B cell (primary cell): Measurements from ENCODE around the gene PBXIP1. TPM values are rescaled to one million over a fixed set of nuclear protein-coding genes. Genes with fewer than 3 reads are reported as not detected.

Experiments used
- ATAC-seq: fragments of 200-7000 bp; cut with Tn5 transposase; one replicate; pipeline ENCODE4 v1.10.0; 2021; ENCODE audit warnings: low read depth, mild to moderate bottlenecking, moderate number of reproducible peaks, moderate library complexity
- CTCF ChIA-PET: fragments of 350-600 bp; sonication (Branson Sonifier 250); formaldehyde crosslinking; loops from one replicate; lab custom pipeline; 2021; ENCODE audit warnings: antibody characterized with exemption, inconsistent platforms; lab: Charles Lee
- POLR2A ChIA-PET: fragments of 350-600 bp; sonication (Branson Sonifier 250); formaldehyde crosslinking; loops from one replicate; lab custom pipeline; 2021; ENCODE audit warnings: antibody characterized with exemption; lab: Charles Lee
- DNase-seq: peaks from one replicate; pipeline ENCODE4 v3.0.0; 2013
- H2AFZ ChIP-seq: 2 replicates; pipeline ENCODE4 v1.6.1; 2012; ENCODE audit warnings: mild to moderate bottlenecking, low read depth, low read length; ENCODE audit not compliant: insufficient read depth, poor library complexity, severe bottlenecking
- H3K27ac ChIP-seq, 2 donors: 1 replicate in 1 of 2; 2 replicates in 1 of 2; pipeline ENCODE4 v1.5.1; 2012 to 2013; ENCODE audit warnings: low read length in 2 of 2, mild to moderate bottlenecking in 2 of 2, moderate library complexity in 1 of 2
- H3K27me3 ChIP-seq, 4 experiments: fragments of 200-600 bp in 1 of 4; sonication (generic) in 1 of 4; replicated peaks in 1 of 4; 1 replicate in 2 of 4; 2 replicates in 2 of 4; pipeline versions ENCODE4 v1.6.1 to v1.7.0; 2013 to 2016; ENCODE audit warnings: low read length in 3 of 4, mild to moderate bottlenecking in 2 of 4, mixed read lengths in 1 of 4, moderate library complexity in 1 of 4; ENCODE audit not compliant: insufficient read depth in 4 of 4, control insufficient read depth in 3 of 4; ENCODE audit errors: control extremely low read depth in 1 of 4
- H3K36me3 ChIP-seq, 2 experiments: replicated peaks in 1 of 2; 1 replicate in 1 of 2; 2 replicates in 1 of 2; pipeline versions ENCODE4 v1.6.1 to v1.7.1; 2013; ENCODE audit warnings: low read length in 1 of 2; ENCODE audit not compliant: insufficient read depth in 2 of 2, control insufficient read depth in 1 of 2; ENCODE audit errors: control extremely low read depth in 1 of 2, extremely low read depth in 1 of 2
- H3K4me1 ChIP-seq, 2 donors: fragments of 200-600 bp in 1 of 2; sonication (generic) in 1 of 2; 1 replicate in 1 of 2; 2 replicates in 1 of 2; pipeline versions ENCODE4 v1.5.1 to v1.6.1; 2013 to 2017; ENCODE audit warnings: low read length in 2 of 2; ENCODE audit not compliant: control insufficient read depth in 2 of 2, insufficient read depth in 2 of 2
- H3K4me2 ChIP-seq: replicated peaks from 2 replicates; pipeline ENCODE3; 2012; ENCODE audit warnings: mild to moderate bottlenecking, low read depth, low read length; ENCODE audit not compliant: poor library complexity, severe bottlenecking
- H3K4me3 ChIP-seq, 5 experiments: fragments of 200-600 bp in 1 of 5; sonication (generic) in 1 of 5; 1 replicate in 3 of 5; 2 replicates in 2 of 5; pipeline versions ENCODE4 v1.5.1 to v1.7.0; 2011 to 2016; ENCODE audit warnings: low read length in 4 of 5, mild to moderate bottlenecking in 4 of 5, low read depth in 2 of 5, control low read depth in 1 of 5, moderate library complexity in 1 of 5; ENCODE audit not compliant: insufficient read depth in 1 of 5; ENCODE audit errors: control extremely low read depth in 1 of 5, extremely low read depth in 1 of 5
- H3K79me2 ChIP-seq: fragments of 200-600 bp; sonication (generic); one replicate; pipeline ENCODE4 v1.6.0; 2016; ENCODE audit warnings: low read length; ENCODE audit not compliant: control insufficient read depth, insufficient read depth
- H3K9ac ChIP-seq: fragments of 200-600 bp; sonication (generic); 2 replicates; pipeline ENCODE4 v1.6.1; 2017; ENCODE audit warnings: mild to moderate bottlenecking, low read length, moderate library complexity
- H3K9me3 ChIP-seq, 3 donors: one replicate each; pipeline versions ENCODE4 v1.6.1 to v1.7.1; 2013; ENCODE audit warnings: low read length in 2 of 3; ENCODE audit not compliant: control insufficient read depth in 2 of 3, insufficient read depth in 1 of 3; ENCODE audit errors: control extremely low read depth in 1 of 3
- H4K20me1 ChIP-seq: 2 replicates; pipeline ENCODE4 v1.6.0; 2012; ENCODE audit warnings: mild to moderate bottlenecking, low read length; ENCODE audit not compliant: insufficient read depth, control insufficient read depth, poor library complexity, severe bottlenecking
- H3K27ac Mint-ChIP-seq: one replicate; pipeline ENCODE4 v1.8.0; 2021; ENCODE audit warnings: mixed read lengths
- H3K27me3 Mint-ChIP-seq: one replicate; pipeline ENCODE4 v1.8.0; 2021; ENCODE audit warnings: mixed read lengths
- H3K4me1 Mint-ChIP-seq: one replicate; pipeline ENCODE4 v1.8.0; 2021; ENCODE audit warnings: mixed read lengths
- H3K4me3 Mint-ChIP-seq: one replicate; pipeline ENCODE4 v1.8.0; 2021; ENCODE audit warnings: mixed read lengths
- H3K9me3 Mint-ChIP-seq: one replicate; pipeline ENCODE4 v1.8.0; 2022; ENCODE audit warnings: mixed read lengths; ENCODE audit not compliant: insufficient read depth
- EZH2 ChIP-seq: IDR thresholded peaks from 2 replicates; pipeline ENCODE4 v1.6.1; 2012; ENCODE audit warnings: borderline replicate concordance, low read depth, mild to moderate bottlenecking, moderate library complexity, low read length; ENCODE audit not compliant: insufficient read depth, poor library complexity, severe bottlenecking
- WGBS: methylation state at CpG from one replicate; pipeline ENCODE4 v1.1.5; 2013; ENCODE audit warnings: missing lambda C conversion rate; ENCODE audit not compliant: insufficient coverage; 5-methylcytosine and 5-hydroxymethylcytosine counted together
- intact Hi-C: fragments of 100-400 bp; cut with micrococcal nuclease; formaldehyde crosslinking; loops from one replicate; pipeline ENCODE4 v1.10.0; 2022
- polyA plus RNA-seq: library from polyadenylated mRNA; depleted of rRNA; stranded (reverse); fragments of >200 nt; gene quantifications from 2 replicates; pipeline ENCODE4 v1.2.3, GENCODE V29; 2012
- total RNA-seq, 2 donors: library from RNA; stranded (reverse); fragments of 120-200 nt in 1 of 2; gene quantifications; 1 replicate in 1 of 2; 2 replicates in 1 of 2; pipeline versions ENCODE4 v1.2.3 to v1.2.4, GENCODE V29; 2013 to 2022
- TF ChIP-seq, protein P1 (sequence below): fragments of 200-600 bp; IDR thresholded peaks from one replicate; pipeline ENCODE4 v1.8.0; 2022; ENCODE audit warnings: antibody characterized with exemption, mild to moderate bottlenecking

The PBXIP1 gene
- total and polyA plus RNA-seq, 2 donors (not counting 1 experiment from before 2014, with no cell fraction given) = 77.6 to 212 TPM

DNA sequence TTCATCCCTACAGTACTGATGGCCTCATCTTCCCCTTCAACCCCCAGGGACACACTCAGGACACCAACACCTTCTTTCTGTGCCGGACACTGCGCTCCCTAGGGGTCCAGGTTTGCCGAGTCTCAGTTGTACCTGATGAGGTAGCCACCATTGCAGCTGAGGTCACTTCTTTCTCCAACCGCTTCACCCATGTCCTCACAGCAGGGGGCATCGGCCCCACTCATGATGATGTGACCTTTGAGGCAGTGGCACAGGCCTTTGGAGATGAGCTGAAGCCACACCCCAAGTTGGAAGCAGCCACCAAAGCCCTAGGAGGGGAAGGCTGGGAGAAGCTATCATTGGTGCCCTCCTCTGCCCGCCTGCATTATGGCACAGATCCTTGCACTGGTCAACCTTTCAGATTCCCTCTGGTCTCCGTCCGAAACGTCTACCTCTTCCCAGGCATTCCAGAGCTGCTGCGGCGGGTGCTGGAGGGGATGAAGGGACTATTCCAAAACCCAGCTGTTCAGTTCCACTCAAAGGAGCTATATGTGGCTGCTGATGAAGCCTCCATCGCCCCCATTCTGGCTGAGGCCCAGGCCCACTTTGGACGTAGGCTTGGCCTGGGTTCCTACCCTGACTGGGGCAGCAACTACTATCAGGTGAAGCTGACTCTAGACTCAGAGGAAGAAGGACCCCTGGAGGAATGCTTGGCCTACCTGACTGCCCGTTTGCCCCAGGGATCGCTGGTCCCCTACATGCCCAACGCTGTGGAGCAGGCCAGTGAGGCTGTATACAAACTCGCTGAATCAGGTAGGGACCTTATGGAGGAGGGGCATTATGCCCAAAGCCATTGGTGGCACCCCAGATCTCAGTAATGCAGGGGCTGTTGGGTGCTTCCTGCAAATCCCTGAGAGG, 32.4 kb upstream of the PBXIP1 start:
- H2AFZ ChIP-seq = no peak overlapping the region
- no peak overlapping the region for H3K4me3 ChIP-seq
- peaks cover 23% of the 10 kb centered on the region for H3K4me1 Mint-ChIP-seq
- ATAC-seq (no peak), DNase-seq (no peak)
- H3K27me3 Mint-ChIP-seq = no peaks in the 10 kb centered on the region
- H3K79me2 ChIP-seq = peaks cover 55% of the 10 kb centered on the region
- H4K20me1 ChIP-seq = peaks cover 42% of the 10 kb centered on the region
- H3K9me3 Mint-ChIP-seq = no peaks in the 10 kb centered on the region
- H3K4me2 ChIP-seq = no peak overlapping the region
- H3K9me3 ChIP-seq = no peaks in the 10 kb centered on the region
- CTCF ChIA-PET = interaction anchor here (1.2 to 9.8 kb wide), 6 partner anchors 11 to 74 kb away, joined by 3 to 72 read pairs (median 4); no protein-coding TSS in a partner anchor
- H3K36me3 ChIP-seq = peaks cover 0 to 47% of the 10 kb centered on the region in 2 experiments
- no peak overlapping the region for H3K4me3 Mint-ChIP-seq
- no peaks in the 10 kb centered on the region for H3K27me3 ChIP-seq
- intact Hi-C loops = no loop called here
- no peak for TF ChIP-seq EZH2
- TF ChIP-seq, protein P1, sequence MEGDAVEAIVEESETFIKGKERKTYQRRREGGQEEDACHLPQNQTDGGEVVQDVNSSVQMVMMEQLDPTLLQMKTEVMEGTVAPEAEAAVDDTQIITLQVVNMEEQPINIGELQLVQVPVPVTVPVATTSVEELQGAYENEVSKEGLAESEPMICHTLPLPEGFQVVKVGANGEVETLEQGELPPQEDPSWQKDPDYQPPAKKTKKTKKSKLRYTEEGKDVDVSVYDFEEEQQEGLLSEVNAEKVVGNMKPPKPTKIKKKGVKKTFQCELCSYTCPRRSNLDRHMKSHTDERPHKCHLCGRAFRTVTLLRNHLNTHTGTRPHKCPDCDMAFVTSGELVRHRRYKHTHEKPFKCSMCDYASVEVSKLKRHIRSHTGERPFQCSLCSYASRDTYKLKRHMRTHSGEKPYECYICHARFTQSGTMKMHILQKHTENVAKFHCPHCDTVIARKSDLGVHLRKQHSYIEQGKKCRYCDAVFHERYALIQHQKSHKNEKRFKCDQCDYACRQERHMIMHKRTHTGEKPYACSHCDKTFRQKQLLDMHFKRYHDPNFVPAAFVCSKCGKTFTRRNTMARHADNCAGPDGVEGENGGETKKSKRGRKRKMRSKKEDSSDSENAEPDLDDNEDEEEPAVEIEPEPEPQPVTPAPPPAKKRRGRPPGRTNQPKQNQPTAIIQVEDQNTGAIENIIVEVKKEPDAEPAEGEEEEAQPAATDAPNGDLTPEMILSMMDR = no peak
- 94% methylated on average over 17 of the region's 17 CpGs for WGBS
- H3K27ac Mint-ChIP-seq = no peak overlapping the region
- no peak overlapping the region for H3K9ac ChIP-seq
- POLR2A ChIA-PET = interaction anchor here (1.2 to 1.3 kb wide), 2 partner anchors 11 to 32 kb away, joined by 4 to 8 read pairs; partner anchors contain the start of gene PBXIP1
- peaks cover 8 to 14% of the 10 kb centered on the region in 2 donors for H3K4me1 ChIP-seq
- no peak overlapping the region for H3K27ac ChIP-seq

DNA sequence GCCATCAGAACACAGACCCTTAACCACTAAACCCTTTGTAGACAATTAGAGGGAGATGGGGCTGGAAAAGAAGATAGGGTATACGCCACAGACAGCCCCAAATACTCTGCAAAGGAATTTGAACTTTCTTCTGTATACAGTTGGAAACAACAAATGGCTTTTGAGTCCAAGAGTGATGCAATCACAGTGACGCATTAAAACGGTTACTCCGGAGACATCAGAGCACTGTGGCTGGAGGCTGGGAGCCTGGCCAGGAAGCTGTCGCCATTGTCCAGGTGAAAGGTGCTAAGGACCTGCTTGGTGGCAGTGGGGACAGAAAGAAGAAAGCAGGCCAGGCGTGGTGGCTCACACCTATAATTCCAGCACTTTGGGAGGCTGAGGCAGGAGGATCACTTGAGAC, 31.4 kb upstream of the PBXIP1 start:
- no peak for ATAC-seq
- Histone ChIP-seq H3K9ac (no peak overlapping the region), H3K36me3 (peaks cover 0 to 41% of the 10 kb centered on the region in 2 experiments), H2AFZ (no peak overlapping the region), H3K27ac (no peak overlapping the region), H3K9me3 (no peaks in the 10 kb centered on the region), H3K27me3 (no peaks in the 10 kb centered on the region), H3K4me3 (no peak overlapping the region), H3K79me2 (peaks cover 58% of the 10 kb centered on the region), H3K4me1 (peaks cover 12 to 19% of the 10 kb centered on the region in 2 donors), H3K4me2 (no peak overlapping the region), H4K20me1 (peaks cover 42% of the 10 kb centered on the region)
- H3K4me1 Mint-ChIP-seq = peaks cover 23% of the 10 kb centered on the region
- H3K27me3 Mint-ChIP-seq = no peaks in the 10 kb centered on the region
- POLR2A ChIA-PET = interaction anchor here (0.7 to 1.3 kb wide), 3 partner anchors 12 to 1043 kb away, joined by 3 to 8 read pairs (median 4); partner anchors contain the start of gene PBXIP1
- no peak overlapping the region for H3K4me3 Mint-ChIP-seq
- H3K9me3 Mint-ChIP-seq = no peaks in the 10 kb centered on the region
- CTCF ChIA-PET = interaction anchor here (1.2 to 9.8 kb wide), 6 partner anchors 11 to 74 kb away, joined by 3 to 72 read pairs (median 4); no protein-coding TSS in a partner anchor
- WGBS = 95% methylated on average over 5 of the region's 6 CpGs
- no peak for DNase-seq
- TF ChIP-seq, protein P1 = no peak
- no peak for TF ChIP-seq EZH2
- intact Hi-C loops = no loop called here
- H3K27ac Mint-ChIP-seq = no peak overlapping the region
